Endothelial cell of umbilical vein (primary cell): ENCODE measurements around the gene DOP1B. TPM values are rescaled to one million over a fixed set of nuclear protein-coding genes. Genes with fewer than 3 reads are reported as not detected.

Experiments used
- BruUV-seq: library from RNA; stranded (reverse); fragments of 400-500 nt; replicated peaks from 2 replicates; lab custom pipeline; 2021; lab: Mats Ljungman, UMichigan
- CTCF ChIA-PET: fragments of 300-600, 350-600 bp; sonication (Branson Sonifier 250); formaldehyde crosslinking; loops from one replicate; lab custom pipeline; 2021; ENCODE audit warnings: antibody characterized with exemption, inconsistent platforms; lab: Charles Lee
- POLR2A ChIA-PET: fragments of 300-600, 350-600 bp; sonication (Branson Sonifier 250); formaldehyde crosslinking; loops from one replicate; lab custom pipeline; 2021; ENCODE audit warnings: antibody characterized with exemption, inconsistent platforms; lab: Charles Lee
- DNase-seq: peaks from one replicate; pipeline ENCODE4 v3.0.0-alpha.2; 2011; ENCODE audit warnings: low read depth, low spot score
- FAIRE-seq: peaks from 2 replicates; lab custom pipeline; 2011; peaks lifted over from hg19 to GRCh38; lab: Jason Lieb, UNC
- H2AFZ ChIP-seq: 2 replicates; pipeline ENCODE4 v1.6.0; 2012; ENCODE audit warnings: low read depth, low read length, control low read depth, inconsistent platforms
- H3K27ac ChIP-seq: 2 replicates; pipeline ENCODE4 v1.5.1; 2011; ENCODE audit warnings: low read depth, mild to moderate bottlenecking, control low read depth, low read length, moderate library complexity; ENCODE audit not compliant: insufficient read depth
- H3K27me3 ChIP-seq, 2 experiments: 2 replicates each; pipeline versions ENCODE4 v1.6.0 to v1.6.1; 2011; ENCODE audit warnings: low read length in 2 of 2, mixed read lengths in 1 of 2; ENCODE audit not compliant: control insufficient read depth in 2 of 2, insufficient read depth in 2 of 2
- H3K36me3 ChIP-seq, 2 experiments: 2 replicates in 1 of 2; 3 replicates in 1 of 2; pipeline ENCODE4 v1.5.1; 2011; ENCODE audit warnings: low read length in 2 of 2, mild to moderate bottlenecking in 1 of 2, moderate library complexity in 1 of 2; ENCODE audit not compliant: control insufficient read depth in 2 of 2, insufficient read depth in 2 of 2; ENCODE audit errors: extremely low read depth in 1 of 2
- H3K4me1 ChIP-seq: 3 replicates; pipeline ENCODE4 v1.5.1; 2011; ENCODE audit warnings: mild to moderate bottlenecking, low read length; ENCODE audit not compliant: control insufficient read depth, insufficient read depth; ENCODE audit errors: extremely low read depth
- H3K4me2 ChIP-seq: 2 replicates; pipeline ENCODE4 v1.6.1; 2011; ENCODE audit warnings: low read length, control low read depth, mixed read lengths; ENCODE audit not compliant: insufficient read depth
- H3K4me3 ChIP-seq, 3 experiments: fragments of 200-600 bp in 1 of 3; sonication (generic), shearing (Covaris generic) in 1 of 3; replicated peaks in 1 of 3; 2 replicates each; pipeline ENCODE4 v1.5.1; 2011 to 2016; ENCODE audit warnings: control low read depth in 3 of 3, low read length in 3 of 3, mild to moderate bottlenecking in 2 of 3, inconsistent platforms in 1 of 3, low read depth in 1 of 3, moderate library complexity in 1 of 3; ENCODE audit not compliant: insufficient read depth in 1 of 3
- H3K79me2 ChIP-seq: 2 replicates; pipeline ENCODE4 v1.6.0; 2012; ENCODE audit warnings: low read length, inconsistent platforms; ENCODE audit not compliant: control insufficient read depth, insufficient read depth
- H3K9ac ChIP-seq: replicated peaks from 2 replicates; pipeline ENCODE3; 2011; ENCODE audit warnings: low read length, control low read depth; ENCODE audit not compliant: insufficient read depth; ENCODE audit errors: extremely low read depth
- H3K9me1 ChIP-seq: replicated peaks from 3 replicates; pipeline ENCODE4 v1.6.0; 2011; ENCODE audit warnings: mild to moderate bottlenecking, low read length; ENCODE audit not compliant: control insufficient read depth, insufficient read depth; ENCODE audit errors: extremely low read depth
- H3K9me3 ChIP-seq: replicated peaks from 2 replicates; pipeline ENCODE4 v1.5.1; 2012; ENCODE audit warnings: low read length, inconsistent platforms; ENCODE audit not compliant: control insufficient read depth, insufficient read depth
- H4K20me1 ChIP-seq: replicated peaks from 2 replicates; pipeline ENCODE3; 2011; ENCODE audit warnings: mild to moderate bottlenecking, low read length; ENCODE audit not compliant: control insufficient read depth, insufficient read depth; ENCODE audit errors: extremely low read depth
- CTCF ChIP-seq, 2 donors: IDR thresholded peaks; 1 replicate in 1 of 2; 2 replicates in 1 of 2; pipeline ENCODE4 v1.5.1; 2011; ENCODE audit warnings: low read length in 2 of 2, mild to moderate bottlenecking in 2 of 2, moderate library complexity in 2 of 2, control low read depth in 1 of 2, inconsistent platforms in 1 of 2, low read depth in 1 of 2; ENCODE audit not compliant: insufficient read depth in 1 of 2; ENCODE audit errors: extremely low read depth in 1 of 2
- EZH2 ChIP-seq: IDR thresholded peaks from 2 replicates; pipeline ENCODE4 v1.6.1; 2012; ENCODE audit warnings: borderline replicate concordance, low read depth, mild to moderate bottlenecking, moderate library complexity, low read length, inconsistent platforms; ENCODE audit not compliant: severe bottlenecking
- FOS ChIP-seq: IDR thresholded peaks from 2 replicates; pipeline ENCODE4 v1.6.1; 2011; ENCODE audit warnings: mild to moderate bottlenecking, low read length, moderate library complexity, borderline replicate concordance; ENCODE audit not compliant: insufficient read depth
- GATA2 ChIP-seq: IDR thresholded peaks from 2 replicates; pipeline ENCODE4 v1.7.0; 2011; ENCODE audit warnings: low read depth, mild to moderate bottlenecking, moderate library complexity, mixed read lengths, low read length; ENCODE audit not compliant: insufficient read length, insufficient read depth
- JUN ChIP-seq: IDR thresholded peaks from 2 replicates; pipeline ENCODE4 v1.6.1; 2011; ENCODE audit warnings: borderline replicate concordance, low read depth; ENCODE audit not compliant: insufficient read length, insufficient read depth
- MYC ChIP-seq: IDR thresholded peaks from one replicate; pipeline ENCODE4 v1.6.1; 2011; ENCODE audit warnings: mild to moderate bottlenecking, low read depth, low read length
- POLR2A ChIP-seq: IDR thresholded peaks from 2 replicates; pipeline ENCODE4 v1.6.1; 2012; ENCODE audit warnings: low read depth, mild to moderate bottlenecking, control low read depth, low read length
- POLR2AphosphoS5 ChIP-seq: IDR thresholded peaks from 2 replicates; pipeline ENCODE4 v1.6.1; 2012; ENCODE audit warnings: low read depth, mild to moderate bottlenecking, control low read depth, low read length, moderate library complexity; ENCODE audit not compliant: insufficient read depth
- dilution Hi-C: fragments of 300-500 bp; cut with MboI; formaldehyde crosslinking; loops from one replicate; pipeline ENCODE4 v1.15.0; 2019; ENCODE audit warnings: low sequenced_read_pairs; ENCODE audit not compliant: extremely low pct_ligation_motif_present
- intact Hi-C: fragments of 100-400 bp; cut with micrococcal nuclease; formaldehyde crosslinking; loops from one replicate; pipeline ENCODE4 v1.10.0; 2022
- polyA plus RNA-seq, 4 experiments: library from polyadenylated mRNA; depleted of rRNA in 3 of 4; stranded (reverse) in 3 of 4; unstranded in 1 of 4; fragments of >200 nt; gene quantifications; 2 replicates each; pipeline versions ENCODE4 v1.2.1 to v1.2.3, GENCODE V29; 2011 to 2012; ENCODE audit warnings: missing spikeins in 1 of 4
- total RNA-seq: library from RNA; stranded (reverse); gene quantifications from 2 replicates; pipeline ENCODE4 v1.2.3, GENCODE V29; 2021
- TF ChIP-seq, protein P1 (sequence below): IDR thresholded peaks from 2 replicates; pipeline ENCODE4 v1.6.1; 2011; ENCODE audit not compliant: insufficient read depth, insufficient read length

DOP1B gene
- total and polyA plus RNA-seq, 2 donors (not counting 3 experiments of a cell fraction or from before 2014, with no cell fraction given): 3.7 to 9.9 TPM

- H3K27me3 ChIP-seq: no peaks in the 10 kb centered on the region
- no peak for TF ChIP-seq GATA2
- TF ChIP-seq FOS: no peak
- TF ChIP-seq, protein P1, sequence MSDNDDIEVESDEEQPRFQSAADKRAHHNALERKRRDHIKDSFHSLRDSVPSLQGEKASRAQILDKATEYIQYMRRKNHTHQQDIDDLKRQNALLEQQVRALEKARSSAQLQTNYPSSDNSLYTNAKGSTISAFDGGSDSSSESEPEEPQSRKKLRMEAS: no peak
- no peak overlapping the region for H3K4me3 ChIP-seq
- no peaks in the 10 kb centered on the region for H3K36me3 ChIP-seq
- no peaks in the 10 kb centered on the region for H3K4me1 ChIP-seq
- no peak overlapping the region for H3K27ac ChIP-seq
- intact Hi-C loops: no loop called here
- no peaks in the 10 kb centered on the region for H3K9me1 ChIP-seq
- FAIRE-seq (no peak), DNase-seq (no peak)
- no TSS peak for BruUV-seq
- H2AFZ ChIP-seq: no peak overlapping the region
- ChIA-PET POLR2A (no interaction called here), CTCF (interaction anchor here (2.2 kb wide), 1 partner anchor 11 kb away, joined by 5 read pairs; no protein-coding TSS in a partner anchor)
- H4K20me1 ChIP-seq: no peaks in the 10 kb centered on the region
- no peak overlapping the region for H3K9ac ChIP-seq
- H3K4me2 ChIP-seq: no peak overlapping the region
- dilution Hi-C loops: no loop called here
- no peaks in the 10 kb centered on the region for H3K79me2 ChIP-seq
- no peaks in the 10 kb centered on the region for H3K9me3 ChIP-seq
Observed at GRCh38 chr21:36185523-36185922, 28.9 kb downstream of the DOP1B start.

DNA sequence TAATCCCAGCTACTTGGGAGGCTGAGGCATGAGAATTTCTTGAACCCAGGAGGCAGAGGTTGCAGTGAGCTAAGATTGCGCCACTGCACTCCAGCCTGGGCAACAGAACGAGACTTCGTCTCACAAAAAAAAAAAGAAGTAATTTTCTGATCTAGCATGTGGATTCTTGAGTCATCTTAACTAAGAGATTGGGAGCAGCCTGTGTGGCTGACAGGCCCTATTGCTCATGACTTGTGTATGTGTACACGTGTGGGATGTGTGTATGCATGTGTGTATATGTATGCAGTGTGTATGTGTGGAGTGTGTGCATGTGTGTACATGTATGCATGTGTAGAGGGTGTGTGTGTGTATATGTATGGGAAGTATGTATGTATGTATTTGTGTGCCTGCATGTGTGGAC, 29.5 kb downstream of the DOP1B start:
- Histone ChIP-seq H3K9me1 (no peaks in the 10 kb centered on the region), H3K27ac (no peak overlapping the region), H2AFZ (no peak overlapping the region), H3K79me2 (no peaks in the 10 kb centered on the region), H3K9ac (no peak overlapping the region), H4K20me1 (no peaks in the 10 kb centered on the region), H3K4me1 (no peaks in the 10 kb centered on the region), H3K27me3 (no peaks in the 10 kb centered on the region), H3K36me3 (no peaks in the 10 kb centered on the region), H3K4me2 (no peak overlapping the region), H3K9me3 (no peaks in the 10 kb centered on the region), H3K4me3 (no peak overlapping the region)
- intact Hi-C loops (no loop called here), dilution Hi-C loops (no loop called here)
- BruUV-seq: no TSS peak
- ChIA-PET CTCF (interaction anchor here (1.3 to 2.2 kb wide), 2 partner anchors 10 to 74 kb away, joined by 5 to 6 read pairs; no protein-coding TSS in a partner anchor), POLR2A (no interaction called here)
- TF ChIP-seq EZH2: no peak
- TF ChIP-seq CTCF (IDR thresholded peaks at IDR 0.05; ENCODE audit: extremely low read depth in 1 of 2, insufficient read depth in 1 of 2, low read depth in 1 of 2, low read length in 2 of 2): no peak
- TF ChIP-seq, protein P1: no peak
- no peak for TF ChIP-seq POLR2AphosphoS5
- TF ChIP-seq GATA2: no peak
- TF ChIP-seq FOS: no peak
- no peak for TF ChIP-seq JUN
- no peak for TF ChIP-seq MYC
- no peak for TF ChIP-seq POLR2A
- FAIRE-seq (no peak), DNase-seq (no peak)
